ENCODE data around the gene ZDHHC14. TPM values are rescaled to one million over a fixed set of nuclear protein-coding genes. Genes with fewer than 3 reads are reported as not detected.

The ZDHHC14 gene
- total RNA-seq, 2 donors from 2014 or later = 53.3 to 66.2 TPM

GRCh38 chr6:157525292-157525889 lies 144.4 kb downstream of the ZDHHC14 start:
- 97% methylated on average over 7 of the region's 7 CpGs for WGBS
- Histone ChIP-seq H3K27me3 (replicated peaks; ENCODE audit: insufficient read depth) (no peaks in the 10 kb centered on the region), H3K4me3 (no peak overlapping the region), H3K36me3 (no peaks in the 10 kb centered on the region), H3K4me1 (replicated peaks) (no peaks in the 10 kb centered on the region), H3K27ac (no peak overlapping the region), H3K9me3 (no peaks in the 10 kb centered on the region)
- no peak for DNase-seq (ENCODE audit: low spot score)
- no peak for TF ChIP-seq POLR2A (IDR thresholded peaks at IDR 0.05)
- no peak for TF ChIP-seq CTCF (IDR thresholded peaks at IDR 0.05)
- no peak for TF ChIP-seq POLR2AphosphoS5 (IDR thresholded peaks at IDR 0.05)
- intact Hi-C loops (cut with DNase I) = loop anchor here (5.0 kb wide), 1 partner anchor 72 kb away; no protein-coding TSS in a partner anchor

GRCh38 chr6:157525918-157526425 lies 145.0 kb downstream of the ZDHHC14 start:
- TF ChIP-seq POLR2AphosphoS5 (IDR thresholded peaks at IDR 0.05) (no peak), CTCF (IDR thresholded peaks at IDR 0.05) (no peak), POLR2A (IDR thresholded peaks at IDR 0.05) (no peak)
- Histone ChIP-seq H3K27me3 (replicated peaks; ENCODE audit: insufficient read depth) (no peaks in the 10 kb centered on the region), H3K4me1 (replicated peaks) (no peaks in the 10 kb centered on the region), H3K36me3 (no peaks in the 10 kb centered on the region), H3K27ac (no peak overlapping the region), H3K4me3 (no peak overlapping the region), H3K9me3 (no peaks in the 10 kb centered on the region)
- no peak for DNase-seq (ENCODE audit: low spot score)
- intact Hi-C loops (cut with DNase I) = loop anchor here (5.0 kb wide), 1 partner anchor 71 kb away; no protein-coding TSS in a partner anchor
- WGBS = 85% methylated on average over 5 of the region's 5 CpGs

DNA sequence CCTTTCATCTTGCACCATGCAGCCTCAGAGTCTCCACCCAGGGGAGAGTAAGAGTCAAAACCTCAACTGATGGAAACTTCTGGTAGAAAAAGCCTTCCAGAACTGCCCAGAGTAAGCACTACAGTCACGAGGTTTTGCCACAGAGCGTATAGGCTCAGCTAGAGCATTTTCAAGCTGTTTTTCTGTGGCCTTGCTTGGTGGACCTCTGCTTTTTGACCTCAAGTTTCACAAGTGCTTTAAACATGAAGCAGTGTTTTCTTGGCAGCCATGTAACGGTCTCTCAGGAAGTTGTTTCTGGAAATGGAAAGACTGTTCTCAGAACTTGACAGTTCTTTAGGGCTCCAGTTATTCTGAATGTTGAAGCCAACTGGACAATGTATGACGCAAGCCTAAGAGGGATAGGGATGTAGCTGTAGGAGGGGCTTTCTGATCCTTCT lies 146.5 kb downstream of the ZDHHC14 start:
- H3K4me1 ChIP-seq (replicated peaks) = no peaks in the 10 kb centered on the region
- TF ChIP-seq POLR2A (IDR thresholded peaks at IDR 0.05) (no peak), POLR2AphosphoS5 (IDR thresholded peaks at IDR 0.05) (no peak), CTCF (IDR thresholded peaks at IDR 0.05) (no peak)
- no peak overlapping the region for H3K4me3 ChIP-seq
- no peaks in the 10 kb centered on the region for H3K36me3 ChIP-seq
- H3K9me3 ChIP-seq = no peaks in the 10 kb centered on the region
- H3K27me3 ChIP-seq (replicated peaks; ENCODE audit: insufficient read depth) = no peaks in the 10 kb centered on the region
- intact Hi-C loops (cut with DNase I) = loop anchor here (5.0 kb wide), 1 partner anchor 70 kb away; no protein-coding TSS in a partner anchor
- no peak overlapping the region for H3K27ac ChIP-seq
- no peak for DNase-seq (ENCODE audit: low spot score)
- WGBS = 61% methylated on average over 4 of the region's 4 CpGs

GRCh38 chr6:157528931-157529653 lies 148.1 kb downstream of the ZDHHC14 start:
- TF ChIP-seq POLR2AphosphoS5 (IDR thresholded peaks at IDR 0.05) = no peak
- TF ChIP-seq POLR2A (IDR thresholded peaks at IDR 0.05) = no peak
- TF ChIP-seq CTCF (IDR thresholded peaks at IDR 0.05) = no peak
- H3K4me1 ChIP-seq (replicated peaks) = no peaks in the 10 kb centered on the region
- 70% methylated on average over 5 of the region's 5 CpGs for WGBS
- H3K4me3 ChIP-seq = no peak overlapping the region
- peak overlapping the region in 1 of 2 donors; percentile 5 for H3K27ac ChIP-seq
- no peaks in the 10 kb centered on the region for H3K27me3 ChIP-seq (replicated peaks; ENCODE audit: insufficient read depth)
- no peak for DNase-seq (ENCODE audit: low spot score)
- no peaks in the 10 kb centered on the region for H3K36me3 ChIP-seq
- intact Hi-C loops (cut with DNase I) = loop anchor here (5.0 kb wide), 1 partner anchor 68 kb away; no protein-coding TSS in a partner anchor
- no peaks in the 10 kb centered on the region for H3K9me3 ChIP-seq

Data from prostate gland (tissue), 2 donors.